A549 (cell line): ENCODE results near the gene OGFOD2. TPM values are rescaled to one million over a fixed set of nuclear protein-coding genes. Genes with fewer than 3 reads are reported as not detected.

ENCODE experiments used
- ATAC-seq, 2 experiments: fragments of 200-7000 bp in 1 of 2; fragments of >200 bp in 1 of 2; cut with Nextera tagmentation in 1 of 2; cut with Tn5 transposase in 1 of 2; 3 replicates each; pipeline versions ENCODE4 v1.8.0 to v1.9.1; 2018 to 2020; ENCODE audit warnings: mild to moderate bottlenecking in 1 of 2, moderate library complexity in 1 of 2
- CTCF ChIA-PET: fragments of 300-600 bp; sonication (Branson Sonifier 250); formaldehyde crosslinking; extraction: SDS; loops from one replicate; lab custom pipeline; 2021; ENCODE audit warnings: antibody characterized with exemption, inconsistent platforms; lab: Yijun Ruan, JAX
- POLR2A ChIA-PET: fragments of 350-600 bp; formaldehyde crosslinking; extraction: SDS; loops from one replicate; lab custom pipeline; 2021; ENCODE audit warnings: antibody characterized with exemption, inconsistent platforms; lab: Yijun Ruan, JAX
- DNase-seq, 2 experiments: peaks; one replicate each; pipeline versions ENCODE4 v3.0.0 to v3.0.0-alpha.2; 2011 to 2016; ENCODE audit warnings: low read depth in 1 of 2, low spot score in 1 of 2
- FAIRE-seq: peaks from 2 replicates; lab custom pipeline; 2011; peaks lifted over from hg19 to GRCh38; lab: Jason Lieb, UNC
- H3K27ac ChIP-seq, 2 experiments: fragments of >200 bp; sonication (Bioruptor Twin); formaldehyde crosslinking; 3 replicates each; pipeline ENCODE4 v1.5.1; 2016 to 2017
- H3K4me1 ChIP-seq: fragments of >200 bp; sonication (Bioruptor Twin); formaldehyde crosslinking; 3 replicates; pipeline ENCODE4 v1.6.1; 2016
- H3K4me2 ChIP-seq: fragments of >200 bp; sonication (Bioruptor Twin); formaldehyde crosslinking; 3 replicates; pipeline ENCODE4 v1.6.1; 2016
- H3K4me3 ChIP-seq: fragments of >200 bp; sonication (Bioruptor Twin); formaldehyde crosslinking; 3 replicates; pipeline ENCODE4 v1.5.1; 2016
- H3K9me3 ChIP-seq: fragments of >200 bp; sonication (Bioruptor Twin); formaldehyde crosslinking; 3 replicates; pipeline ENCODE4 v1.6.1; 2016
- CEBPB ChIP-seq, 2 experiments: fragments of >200 bp in 1 of 2; sonication (Bioruptor Twin) in 1 of 2; formaldehyde crosslinking in 1 of 2; IDR thresholded peaks; 2 replicates each; pipeline ENCODE4 v1.6.1; 2012 to 2016
- FOSB ChIP-seq: fragments of 250-450 bp; sonication (Bioruptor Pico); IDR thresholded peaks from 2 replicates; pipeline ENCODE4 v1.5.0; 2020; ENCODE audit warnings: mild to moderate bottlenecking, moderate library complexity
- FOXS1 ChIP-seq: fragments of 250-450 bp; sonication (Bioruptor Pico); IDR thresholded peaks from 2 replicates; pipeline ENCODE4 v1.5.0; 2020; ENCODE audit warnings: mild to moderate bottlenecking, moderate library complexity
- HDAC2 ChIP-seq: fragments of 200-600 bp; sonication (generic); IDR thresholded peaks from 2 replicates; pipeline ENCODE4 v1.6.1; 2016
- HOXB13 ChIP-seq: fragments of 250-450 bp; sonication (Bioruptor Pico); IDR thresholded peaks from 2 replicates; pipeline ENCODE4 v1.5.0; 2020; ENCODE audit warnings: low read depth, mild to moderate bottlenecking, moderate library complexity
- HOXB5 ChIP-seq: fragments of 250-450 bp; sonication (Bioruptor Pico); IDR thresholded peaks from 2 replicates; pipeline ENCODE4 v1.5.0; 2020; ENCODE audit warnings: mild to moderate bottlenecking, moderate library complexity
- JUNB ChIP-seq: fragments of >200 bp; sonication (Bioruptor Twin); formaldehyde crosslinking; IDR thresholded peaks from 2 replicates; pipeline ENCODE4 v1.6.1; 2016
- MAZ ChIP-seq: fragments of 150-350 bp; IDR thresholded peaks from 2 replicates; pipeline ENCODE4 v1.6.1; 2014; ENCODE audit warnings: antibody characterized with exemption, low read depth, low read length, borderline replicate concordance
- MYC ChIP-seq: IDR thresholded peaks from 2 replicates; pipeline ENCODE4 v1.6.1; 2012; ENCODE audit warnings: mild to moderate bottlenecking, inconsistent platforms, low read length, improper control_type of control experiment, borderline replicate concordance
- POLR2A ChIP-seq: IDR thresholded peaks from 2 replicates; pipeline ENCODE4 v1.6.1; 2012; ENCODE audit warnings: mild to moderate bottlenecking, low read length
- RFX5 ChIP-seq: fragments of 450-650 bp; IDR thresholded peaks from 2 replicates; pipeline ENCODE4 v1.7.1; 2014; ENCODE audit warnings: antibody characterized with exemption, mild to moderate bottlenecking, moderate library complexity
- RNF2 ChIP-seq: fragments of 200-600 bp; sonication (generic); IDR thresholded peaks from 2 replicates; pipeline ENCODE4 v1.6.1; 2016; ENCODE audit warnings: low read depth, mild to moderate bottlenecking, antibody characterized with exemption, moderate library complexity, borderline replicate concordance
- TP53 ChIP-seq: fragments of 250-450 bp; sonication (Bioruptor Pico); IDR thresholded peaks from 2 replicates; pipeline ENCODE4 v1.5.0; 2021; ENCODE audit warnings: mild to moderate bottlenecking, moderate library complexity
- ZFP36 ChIP-seq: fragments of 450-650 bp; IDR thresholded peaks from 2 replicates; pipeline ENCODE4 v1.6.1; 2014; ENCODE audit warnings: borderline replicate concordance; ENCODE audit not compliant: partially characterized antibody
- ZNF302 ChIP-seq: fragments of 250-450 bp; sonication (Bioruptor Pico); IDR thresholded peaks from 2 replicates; pipeline ENCODE4 v1.9.0; 2021; ENCODE audit warnings: inconsistent platforms, mild to moderate bottlenecking, moderate library complexity
- WGBS: methylation state at CpG from one replicate; pipeline ENCODE4 v1.1.6; 2017; ENCODE audit errors: missing lambda C conversion rate; 5-methylcytosine and 5-hydroxymethylcytosine counted together
- polyA plus RNA-seq, 4 experiments: library from polyadenylated mRNA; depleted of rRNA in 3 of 4; stranded (reverse); fragments of >200 nt; fragmentation: RNase III in 1 of 4; extraction: RNeasy Plus Mini Kit Qiagen cat#74134 plus additional on column Dnase treatment in 1 of 4; gene quantifications; 2 replicates in 3 of 4; 3 replicates in 1 of 4; pipeline ENCODE4 v1.2.3, GENCODE V29; 2011 to 2017
- TF ChIP-seq, protein P1 (sequence below): fragments of >200 bp; sonication (Bioruptor Twin); formaldehyde crosslinking; IDR thresholded peaks from 3 replicates; pipeline ENCODE4 v1.6.1; 2016
- TF ChIP-seq, protein P2 (sequence below): fragments of 450-650 bp; IDR thresholded peaks from 2 replicates; pipeline ENCODE4 v1.6.1; 2014; ENCODE audit warnings: antibody characterized with exemption
- TF ChIP-seq, protein P3 (sequence below): fragments of >200 bp; sonication (Bioruptor Twin); formaldehyde crosslinking; IDR thresholded peaks from 3 replicates; pipeline ENCODE4 v1.5.1; 2016
- TF ChIP-seq, protein P4 (sequence below): IDR thresholded peaks from 2 replicates; pipeline ENCODE4 v1.6.1; 2012
- TF ChIP-seq, protein P5 (sequence below): fragments of >200 bp; sonication (Bioruptor Twin); formaldehyde crosslinking; IDR thresholded peaks from 2 replicates; pipeline ENCODE4 v1.6.1; 2016
- TF ChIP-seq, protein P6 (sequence below): fragments of 200-600 bp; sonication (generic); IDR thresholded peaks from 2 replicates; pipeline ENCODE4 v1.6.1; 2016; ENCODE audit warnings: antibody characterized with exemption, mild to moderate bottlenecking, moderate library complexity
- TF ChIP-seq, protein P7 (sequence below): fragments of 150-350 bp; IDR thresholded peaks from 2 replicates; pipeline ENCODE4 v1.6.1; 2014; ENCODE audit warnings: low read depth, mild to moderate bottlenecking, low read length
- TF ChIP-seq, protein P8 (sequence below): fragments of 250-450 bp; sonication (Bioruptor Pico); IDR thresholded peaks from 2 replicates; pipeline ENCODE4 v1.5.0; 2021; ENCODE audit warnings: mild to moderate bottlenecking, moderate library complexity, borderline replicate concordance

OGFOD2 gene
- polyA plus RNA-seq, 2 of the 4 experiments (the other 2 are of a cell fraction), result 11.0 to 18.2 TPM

DNA sequence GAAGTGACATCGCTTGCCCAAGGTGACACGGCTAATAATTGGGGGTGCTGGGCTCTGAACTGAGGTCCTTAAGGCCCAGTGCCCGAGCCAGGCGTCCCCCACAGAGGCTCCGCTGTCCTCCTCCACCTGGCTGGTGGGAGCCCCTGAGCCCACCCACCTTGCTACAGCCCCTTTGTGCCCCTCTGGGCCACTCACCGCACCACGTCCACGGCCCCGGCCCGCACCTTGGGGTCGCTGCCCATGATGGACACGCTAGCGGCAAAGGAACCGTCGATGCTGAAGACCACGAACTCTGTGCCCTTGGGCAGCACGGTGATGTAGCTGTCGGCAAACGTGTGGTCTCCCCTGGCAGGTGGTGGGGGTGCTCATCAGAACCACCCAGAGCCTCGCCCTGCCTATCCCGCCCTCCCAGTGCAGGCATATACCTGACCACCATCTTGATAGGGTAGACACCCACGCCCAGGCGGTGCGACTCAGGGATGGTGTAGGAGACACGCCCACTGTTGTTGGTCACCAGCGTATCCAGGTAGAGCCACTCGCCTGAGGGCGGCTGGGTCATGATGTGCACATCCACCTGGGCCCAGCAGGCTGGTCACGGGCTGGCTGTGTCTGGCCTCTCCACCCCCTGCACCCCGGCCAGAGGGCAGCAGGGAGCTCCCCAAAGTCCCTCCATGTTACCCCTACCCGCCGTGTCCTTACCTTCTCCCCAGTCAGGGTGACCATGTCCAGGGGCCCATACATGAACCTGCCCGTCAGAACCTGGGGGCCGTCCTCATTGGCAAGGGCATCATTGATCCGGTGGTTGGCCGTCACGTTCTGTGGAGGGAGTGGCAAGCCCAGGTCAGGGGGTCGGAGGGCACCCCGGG is 12.3 kb downstream of the OGFOD2 start:
- H3K9me3 ChIP-seq, result no peaks in the 10 kb centered on the region
- no peak overlapping the region for H3K4me2 ChIP-seq
- ChIA-PET CTCF (interaction anchor here (1.6 to 9.2 kb wide), 2 partner anchors 194 to 251 kb away, joined by 4 to 37 read pairs; no protein-coding TSS in a partner anchor), POLR2A (no interaction called here)
- FAIRE-seq (no peak), ATAC-seq (no peak), DNase-seq (no peak)
- peaks cover 2% of the 10 kb centered on the region; the same call in 2 of the 3 replicates for H3K4me1 ChIP-seq
- H3K4me3 ChIP-seq, result no peak overlapping the region
- no peak overlapping the region for H3K27ac ChIP-seq
- TF ChIP-seq MYC (no peak), RNF2 (no peak), HOXB5 (no peak), POLR2A (no peak), FOXS1 (CRISPR knock-in tag) (no peak), RFX5 (no peak), TP53 (no peak), FOSB (CRISPR knock-in tag) (no peak), HDAC2 (no peak), MAZ (no peak), CEBPB (IDR thresholded peaks at IDR 0.05) (no peak), JUNB (no peak), ZNF302 (CRISPR knock-in tag) (no peak), HOXB13 (no peak)
- TF ChIP-seq, protein P1, sequence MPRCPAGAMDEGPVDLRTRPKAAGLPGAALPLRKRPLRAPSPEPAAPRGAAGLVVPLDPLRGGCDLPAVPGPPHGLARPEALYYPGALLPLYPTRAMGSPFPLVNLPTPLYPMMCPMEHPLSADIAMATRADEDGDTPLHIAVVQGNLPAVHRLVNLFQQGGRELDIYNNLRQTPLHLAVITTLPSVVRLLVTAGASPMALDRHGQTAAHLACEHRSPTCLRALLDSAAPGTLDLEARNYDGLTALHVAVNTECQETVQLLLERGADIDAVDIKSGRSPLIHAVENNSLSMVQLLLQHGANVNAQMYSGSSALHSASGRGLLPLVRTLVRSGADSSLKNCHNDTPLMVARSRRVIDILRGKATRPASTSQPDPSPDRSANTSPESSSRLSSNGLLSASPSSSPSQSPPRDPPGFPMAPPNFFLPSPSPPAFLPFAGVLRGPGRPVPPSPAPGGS, result no peak
- TF ChIP-seq, protein P2, sequence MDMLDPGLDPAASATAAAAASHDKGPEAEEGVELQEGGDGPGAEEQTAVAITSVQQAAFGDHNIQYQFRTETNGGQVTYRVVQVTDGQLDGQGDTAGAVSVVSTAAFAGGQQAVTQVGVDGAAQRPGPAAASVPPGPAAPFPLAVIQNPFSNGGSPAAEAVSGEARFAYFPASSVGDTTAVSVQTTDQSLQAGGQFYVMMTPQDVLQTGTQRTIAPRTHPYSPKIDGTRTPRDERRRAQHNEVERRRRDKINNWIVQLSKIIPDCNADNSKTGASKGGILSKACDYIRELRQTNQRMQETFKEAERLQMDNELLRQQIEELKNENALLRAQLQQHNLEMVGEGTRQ, result no peak
- TF ChIP-seq, protein P3, sequence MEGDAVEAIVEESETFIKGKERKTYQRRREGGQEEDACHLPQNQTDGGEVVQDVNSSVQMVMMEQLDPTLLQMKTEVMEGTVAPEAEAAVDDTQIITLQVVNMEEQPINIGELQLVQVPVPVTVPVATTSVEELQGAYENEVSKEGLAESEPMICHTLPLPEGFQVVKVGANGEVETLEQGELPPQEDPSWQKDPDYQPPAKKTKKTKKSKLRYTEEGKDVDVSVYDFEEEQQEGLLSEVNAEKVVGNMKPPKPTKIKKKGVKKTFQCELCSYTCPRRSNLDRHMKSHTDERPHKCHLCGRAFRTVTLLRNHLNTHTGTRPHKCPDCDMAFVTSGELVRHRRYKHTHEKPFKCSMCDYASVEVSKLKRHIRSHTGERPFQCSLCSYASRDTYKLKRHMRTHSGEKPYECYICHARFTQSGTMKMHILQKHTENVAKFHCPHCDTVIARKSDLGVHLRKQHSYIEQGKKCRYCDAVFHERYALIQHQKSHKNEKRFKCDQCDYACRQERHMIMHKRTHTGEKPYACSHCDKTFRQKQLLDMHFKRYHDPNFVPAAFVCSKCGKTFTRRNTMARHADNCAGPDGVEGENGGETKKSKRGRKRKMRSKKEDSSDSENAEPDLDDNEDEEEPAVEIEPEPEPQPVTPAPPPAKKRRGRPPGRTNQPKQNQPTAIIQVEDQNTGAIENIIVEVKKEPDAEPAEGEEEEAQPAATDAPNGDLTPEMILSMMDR, result no peak
- TF ChIP-seq, protein P4, sequence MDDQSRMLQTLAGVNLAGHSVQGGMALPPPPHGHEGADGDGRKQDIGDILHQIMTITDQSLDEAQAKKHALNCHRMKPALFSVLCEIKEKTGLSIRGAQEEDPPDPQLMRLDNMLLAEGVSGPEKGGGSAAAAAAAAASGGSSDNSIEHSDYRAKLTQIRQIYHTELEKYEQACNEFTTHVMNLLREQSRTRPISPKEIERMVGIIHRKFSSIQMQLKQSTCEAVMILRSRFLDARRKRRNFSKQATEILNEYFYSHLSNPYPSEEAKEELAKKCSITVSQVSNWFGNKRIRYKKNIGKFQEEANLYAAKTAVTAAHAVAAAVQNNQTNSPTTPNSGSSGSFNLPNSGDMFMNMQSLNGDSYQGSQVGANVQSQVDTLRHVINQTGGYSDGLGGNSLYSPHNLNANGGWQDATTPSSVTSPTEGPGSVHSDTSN, result no peak
- TF ChIP-seq, protein P5, sequence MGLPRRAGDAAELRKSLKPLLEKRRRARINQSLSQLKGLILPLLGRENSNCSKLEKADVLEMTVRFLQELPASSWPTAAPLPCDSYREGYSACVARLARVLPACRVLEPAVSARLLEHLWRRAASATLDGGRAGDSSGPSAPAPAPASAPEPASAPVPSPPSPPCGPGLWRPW, result no peak
- 94% methylated on average over 35 of the region's 39 CpGs for WGBS

DNA sequence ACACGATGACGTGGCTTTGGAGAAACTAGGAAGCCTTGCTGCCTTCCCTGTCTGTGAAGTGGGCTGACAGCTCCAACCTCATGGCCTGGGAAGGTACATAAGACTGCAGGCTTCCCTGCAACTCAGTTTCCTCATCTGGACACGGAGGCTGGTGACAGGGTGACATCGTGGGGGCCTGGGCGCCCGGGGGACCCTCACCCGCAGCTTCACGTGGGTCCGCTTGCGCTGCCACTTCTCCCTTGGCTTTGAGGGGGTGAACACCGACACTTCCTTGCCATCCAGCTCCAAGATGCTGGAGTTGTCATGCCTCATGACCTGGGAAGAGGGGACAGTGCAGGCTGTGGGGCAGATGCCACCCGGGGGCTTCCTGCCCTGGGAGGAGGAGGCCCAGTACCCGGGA is 13.0 kb downstream of the OGFOD2 start:
- CTCF ChIA-PET, result interaction anchor here (0.6 to 9.2 kb wide), 3 partner anchors 29 to 250 kb away, joined by 3 to 37 read pairs (median 3); no protein-coding TSS in a partner anchor
- H3K9me3 ChIP-seq, result no peaks in the 10 kb centered on the region
- no peak overlapping the region for H3K4me3 ChIP-seq
- WGBS, result 86% methylated on average over 12 of the region's 13 CpGs
- H3K4me1 ChIP-seq, result no peaks in the 10 kb centered on the region
- POLR2A ChIA-PET, result no interaction called here
- ATAC-seq (no peak), FAIRE-seq (no peak), DNase-seq (no peak)
- H3K4me2 ChIP-seq, result no peak overlapping the region
- no peak overlapping the region for H3K27ac ChIP-seq
- TF ChIP-seq ZFP36, result no peak
- TF ChIP-seq, protein P6, sequence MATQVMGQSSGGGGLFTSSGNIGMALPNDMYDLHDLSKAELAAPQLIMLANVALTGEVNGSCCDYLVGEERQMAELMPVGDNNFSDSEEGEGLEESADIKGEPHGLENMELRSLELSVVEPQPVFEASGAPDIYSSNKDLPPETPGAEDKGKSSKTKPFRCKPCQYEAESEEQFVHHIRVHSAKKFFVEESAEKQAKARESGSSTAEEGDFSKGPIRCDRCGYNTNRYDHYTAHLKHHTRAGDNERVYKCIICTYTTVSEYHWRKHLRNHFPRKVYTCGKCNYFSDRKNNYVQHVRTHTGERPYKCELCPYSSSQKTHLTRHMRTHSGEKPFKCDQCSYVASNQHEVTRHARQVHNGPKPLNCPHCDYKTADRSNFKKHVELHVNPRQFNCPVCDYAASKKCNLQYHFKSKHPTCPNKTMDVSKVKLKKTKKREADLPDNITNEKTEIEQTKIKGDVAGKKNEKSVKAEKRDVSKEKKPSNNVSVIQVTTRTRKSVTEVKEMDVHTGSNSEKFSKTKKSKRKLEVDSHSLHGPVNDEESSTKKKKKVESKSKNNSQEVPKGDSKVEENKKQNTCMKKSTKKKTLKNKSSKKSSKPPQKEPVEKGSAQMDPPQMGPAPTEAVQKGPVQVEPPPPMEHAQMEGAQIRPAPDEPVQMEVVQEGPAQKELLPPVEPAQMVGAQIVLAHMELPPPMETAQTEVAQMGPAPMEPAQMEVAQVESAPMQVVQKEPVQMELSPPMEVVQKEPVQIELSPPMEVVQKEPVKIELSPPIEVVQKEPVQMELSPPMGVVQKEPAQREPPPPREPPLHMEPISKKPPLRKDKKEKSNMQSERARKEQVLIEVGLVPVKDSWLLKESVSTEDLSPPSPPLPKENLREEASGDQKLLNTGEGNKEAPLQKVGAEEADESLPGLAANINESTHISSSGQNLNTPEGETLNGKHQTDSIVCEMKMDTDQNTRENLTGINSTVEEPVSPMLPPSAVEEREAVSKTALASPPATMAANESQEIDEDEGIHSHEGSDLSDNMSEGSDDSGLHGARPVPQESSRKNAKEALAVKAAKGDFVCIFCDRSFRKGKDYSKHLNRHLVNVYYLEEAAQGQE, result no peak
- TF ChIP-seq CEBPB (IDR thresholded peaks at IDR 0.05), result no peak
- TF ChIP-seq, protein P7, sequence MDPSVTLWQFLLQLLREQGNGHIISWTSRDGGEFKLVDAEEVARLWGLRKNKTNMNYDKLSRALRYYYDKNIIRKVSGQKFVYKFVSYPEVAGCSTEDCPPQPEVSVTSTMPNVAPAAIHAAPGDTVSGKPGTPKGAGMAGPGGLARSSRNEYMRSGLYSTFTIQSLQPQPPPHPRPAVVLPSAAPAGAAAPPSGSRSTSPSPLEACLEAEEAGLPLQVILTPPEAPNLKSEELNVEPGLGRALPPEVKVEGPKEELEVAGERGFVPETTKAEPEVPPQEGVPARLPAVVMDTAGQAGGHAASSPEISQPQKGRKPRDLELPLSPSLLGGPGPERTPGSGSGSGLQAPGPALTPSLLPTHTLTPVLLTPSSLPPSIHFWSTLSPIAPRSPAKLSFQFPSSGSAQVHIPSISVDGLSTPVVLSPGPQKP, result no peak
- no peak for TF ChIP-seq RFX5
- TF ChIP-seq, protein P8, sequence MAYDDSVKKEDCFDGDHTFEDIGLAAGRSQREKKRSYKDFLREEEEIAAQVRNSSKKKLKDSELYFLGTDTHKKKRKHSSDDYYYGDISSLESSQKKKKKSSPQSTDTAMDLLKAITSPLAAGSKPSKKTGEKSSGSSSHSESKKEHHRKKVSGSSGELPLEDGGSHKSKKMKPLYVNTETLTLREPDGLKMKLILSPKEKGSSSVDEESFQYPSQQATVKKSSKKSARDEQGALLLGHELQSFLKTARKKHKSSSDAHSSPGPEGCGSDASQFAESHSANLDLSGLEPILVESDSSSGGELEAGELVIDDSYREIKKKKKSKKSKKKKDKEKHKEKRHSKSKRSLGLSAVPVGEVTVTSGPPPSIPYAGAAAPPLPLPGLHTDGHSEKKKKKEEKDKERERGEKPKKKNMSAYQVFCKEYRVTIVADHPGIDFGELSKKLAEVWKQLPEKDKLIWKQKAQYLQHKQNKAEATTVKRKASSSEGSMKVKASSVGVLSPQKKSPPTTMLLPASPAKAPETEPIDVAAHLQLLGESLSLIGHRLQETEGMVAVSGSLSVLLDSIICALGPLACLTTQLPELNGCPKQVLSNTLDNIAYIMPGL, result no peak
